Common myeloid progenitor, CD34-positive (primary cell): ENCODE measurements around the gene RUNDC3A.

Experiments
- CTCF ChIA-PET: fragments of 350-600 bp; sonication (Branson Sonifier 250); formaldehyde crosslinking; loops from one replicate; lab custom pipeline; 2021; ENCODE audit warnings: antibody characterized with exemption; lab: Charles Lee
- POLR2A ChIA-PET: fragments of 350-600 bp; sonication (Branson Sonifier 250); formaldehyde crosslinking; loops from one replicate; lab custom pipeline; 2021; ENCODE audit warnings: antibody characterized with exemption; lab: Charles Lee
- DNase-seq, 3 donors: peaks; one replicate each; pipeline versions ENCODE4 v3.0.0 to v3.0.0-alpha.2; 2013
- H3K27ac ChIP-seq, 2 experiments: 1 replicate in 1 of 2; 2 replicates in 1 of 2; pipeline ENCODE4 v1.7.0; 2013; ENCODE audit warnings: inconsistent platforms in 2 of 2, low read length in 2 of 2, mild to moderate bottlenecking in 2 of 2, low read depth in 1 of 2, moderate library complexity in 1 of 2; ENCODE audit not compliant: severe bottlenecking in 2 of 2, insufficient read depth in 1 of 2, poor library complexity in 1 of 2
- H3K27me3 ChIP-seq, 5 experiments: replicated peaks in 2 of 5; 1 replicate in 3 of 5; 2 replicates in 2 of 5; pipeline versions ENCODE4 v1.6.1 to v1.7.0; 2013; ENCODE audit warnings: low read length in 4 of 5, mild to moderate bottlenecking in 2 of 5, moderate library complexity in 2 of 5, inconsistent platforms in 1 of 5; ENCODE audit not compliant: insufficient read depth in 5 of 5, control insufficient read depth in 4 of 5
- H3K36me3 ChIP-seq, 4 experiments: 1 replicate in 2 of 4; 2 replicates in 2 of 4; pipeline versions ENCODE4 v1.6.1 to v1.7.0; 2013; ENCODE audit warnings: low read length in 3 of 4, control low read depth in 1 of 4, mild to moderate bottlenecking in 1 of 4; ENCODE audit not compliant: control insufficient read depth in 4 of 4, insufficient read depth in 4 of 4
- H3K4me1 ChIP-seq, 4 experiments: 1 replicate in 3 of 4; 2 replicates in 1 of 4; pipeline versions ENCODE4 v1.6.1 to v1.7.1; 2013; ENCODE audit warnings: low read length in 3 of 4, mild to moderate bottlenecking in 3 of 4, control low read depth in 1 of 4, inconsistent platforms in 1 of 4, moderate library complexity in 1 of 4; ENCODE audit not compliant: control insufficient read depth in 4 of 4, insufficient read depth in 4 of 4; ENCODE audit errors: control extremely low read depth in 1 of 4
- H3K4me3 ChIP-seq, 7 experiments: 1 replicate in 4 of 7; 2 replicates in 3 of 7; pipeline versions ENCODE4 v1.5.1 to v1.7.0; 2013; ENCODE audit warnings: mild to moderate bottlenecking in 7 of 7, low read length in 6 of 7, moderate library complexity in 6 of 7, inconsistent platforms in 2 of 7, low read depth in 2 of 7, control low read depth in 1 of 7; ENCODE audit not compliant: insufficient read depth in 4 of 7, control insufficient read depth in 1 of 7; ENCODE audit errors: extremely low read depth in 1 of 7
- H3K9me3 ChIP-seq, 5 experiments: 1 replicate in 4 of 5; 2 replicates in 1 of 5; pipeline versions ENCODE4 v1.6.1 to v1.7.1; 2013; ENCODE audit warnings: low read length in 4 of 5, mild to moderate bottlenecking in 2 of 5, inconsistent platforms in 1 of 5, low read depth in 1 of 5, moderate library complexity in 1 of 5; ENCODE audit not compliant: control insufficient read depth in 4 of 5, insufficient read depth in 2 of 5; ENCODE audit errors: control extremely low read depth in 1 of 5
- WGBS: methylation state at CpG from one replicate; pipeline ENCODE4 v1.1.5; 2013; ENCODE audit not compliant: insufficient coverage; 5-methylcytosine and 5-hydroxymethylcytosine counted together

RUNDC3A gene

GRCh38 chr17:44282264-44282663 is 26.1 kb upstream of the RUNDC3A start:
- no peaks in the 10 kb centered on the region for H3K9me3 ChIP-seq
- no peak overlapping the region for H3K4me3 ChIP-seq
- CTCF ChIA-PET, result no interaction called here
- POLR2A ChIA-PET, result no interaction called here
- H3K4me1 ChIP-seq, result peaks cover 0 to 19% (median 10%) of the 10 kb centered on the region in 4 experiments
- peaks cover 0 to 4% (median 0%) of the 10 kb centered on the region in 5 experiments for H3K27me3 ChIP-seq
- H3K27ac ChIP-seq, result no peak overlapping the region
- H3K36me3 ChIP-seq, result no peaks in the 10 kb centered on the region
- DNase-seq, result no peak
- 100% methylated on average over 2 of the region's 3 CpGs for WGBS

GRCh38 chr17:44283344-44284023 is 24.9 kb upstream of the RUNDC3A start:
- H3K9me3 ChIP-seq, result no peaks in the 10 kb centered on the region
- 86% methylated on average over 4 of the region's 8 CpGs for WGBS
- no peak for DNase-seq
- peaks cover 0 to 4% (median 0%) of the 10 kb centered on the region in 5 experiments for H3K27me3 ChIP-seq
- H3K4me1 ChIP-seq, result peaks cover 0 to 19% (median 10%) of the 10 kb centered on the region in 4 experiments
- no peak overlapping the region for H3K27ac ChIP-seq
- H3K4me3 ChIP-seq, result no peak overlapping the region
- CTCF ChIA-PET, result no interaction called here
- no peaks in the 10 kb centered on the region for H3K36me3 ChIP-seq
- POLR2A ChIA-PET, result interaction anchor here (1.4 kb wide), 1 partner anchor 17 kb away, joined by 3 read pairs; no protein-coding TSS in a partner anchor

GRCh38 chr17:44284024-44284400 is 24.4 kb upstream of the RUNDC3A start:
- POLR2A ChIA-PET, result interaction anchor here (1.4 kb wide), 1 partner anchor 17 kb away, joined by 3 read pairs; no protein-coding TSS in a partner anchor
- H3K27me3 ChIP-seq, result peaks cover 0 to 4% (median 0%) of the 10 kb centered on the region in 5 experiments
- no peak overlapping the region for H3K27ac ChIP-seq
- peaks cover 0 to 17% (median 10%) of the 10 kb centered on the region in 4 experiments for H3K4me1 ChIP-seq
- no peaks in the 10 kb centered on the region for H3K9me3 ChIP-seq
- H3K4me3 ChIP-seq, result no peak overlapping the region
- no peak for DNase-seq
- no peaks in the 10 kb centered on the region for H3K36me3 ChIP-seq
- WGBS, result 100% methylated on average over 3 of the region's 4 CpGs
- CTCF ChIA-PET, result no interaction called here

DNA sequence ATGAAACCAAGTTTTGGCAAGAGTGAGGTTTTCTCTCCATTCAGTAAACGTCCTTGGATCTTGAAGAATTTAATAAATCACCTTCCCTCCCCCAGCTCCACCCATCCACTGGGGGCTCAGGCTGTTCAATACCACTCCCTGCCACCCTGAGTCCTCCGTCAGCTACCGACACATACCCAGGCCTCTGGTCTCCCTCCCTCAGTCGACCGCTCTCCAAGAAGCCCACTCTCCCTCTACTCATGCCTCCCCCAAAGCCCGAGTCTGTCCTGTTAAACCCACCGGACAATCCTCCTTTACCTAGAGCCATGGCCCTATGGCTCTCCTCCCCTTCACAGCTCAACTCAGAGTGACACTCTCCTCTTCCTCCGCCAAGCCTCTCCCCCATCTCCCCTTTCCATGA is 20.8 kb upstream of the RUNDC3A start:
- WGBS, result 90% methylated on average over 8 of the region's 8 CpGs
- ChIA-PET POLR2A (interaction anchor here (0.8 kb wide), 1 partner anchor 10 kb away, joined by 3 read pairs; no protein-coding TSS in a partner anchor), CTCF (interaction anchor here (0.9 to 1.4 kb wide), 2 partner anchors 15 to 46 kb away, joined by 3 to 4 read pairs; no protein-coding TSS in a partner anchor)
- no peak for DNase-seq
- no peaks in the 10 kb centered on the region for H3K4me1 ChIP-seq
- H3K36me3 ChIP-seq, result no peaks in the 10 kb centered on the region
- no peaks in the 10 kb centered on the region for H3K27me3 ChIP-seq
- no peaks in the 10 kb centered on the region for H3K9me3 ChIP-seq
- H3K27ac ChIP-seq, result peak overlapping the region in 1 of 2 experiments; percentile 54
- H3K4me3 ChIP-seq, result no peak overlapping the region

DNA sequence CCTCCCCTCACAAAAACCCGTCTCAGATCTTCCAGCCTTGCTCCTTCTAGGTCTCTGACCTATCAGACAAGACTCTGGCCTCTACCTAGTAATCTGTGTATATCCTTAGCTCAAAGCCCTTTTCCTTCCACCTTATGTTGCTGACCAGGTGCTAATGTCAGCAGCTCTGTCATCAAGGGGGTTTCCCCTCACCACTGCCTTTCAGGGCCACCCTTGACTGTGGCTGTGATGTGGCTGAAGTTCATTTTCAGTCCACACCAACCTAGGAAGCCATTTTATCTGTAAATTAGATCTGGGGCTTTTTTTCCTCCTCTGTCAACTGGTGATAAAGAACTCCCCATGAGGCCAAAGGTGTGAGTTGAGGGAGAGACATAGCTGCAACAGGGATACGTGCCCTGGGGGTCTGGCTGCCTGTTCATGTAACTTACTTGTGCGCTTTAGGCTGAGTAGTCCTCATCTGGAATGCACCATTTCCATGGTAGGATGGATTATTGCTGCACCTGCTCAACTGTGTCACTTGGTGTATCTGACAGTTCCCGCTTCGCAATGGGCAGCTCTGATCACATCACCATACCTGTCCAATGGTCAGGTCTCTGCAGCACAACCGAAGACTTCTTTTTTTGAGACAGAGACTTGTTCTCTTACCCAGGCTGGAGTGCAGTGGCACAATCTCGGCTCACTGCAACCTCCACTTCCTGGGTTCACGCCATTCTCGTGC is 14.7 kb upstream of the RUNDC3A start:
- CTCF ChIA-PET, result no interaction called here
- H3K4me3 ChIP-seq, result no peak overlapping the region

GRCh38 chr17:44297975-44298374 is 10.4 kb upstream of the RUNDC3A start:
- 100% methylated on average over 2 of the region's 3 CpGs for WGBS
- Histone ChIP-seq H3K9me3 (no peaks in the 10 kb centered on the region), H3K4me1 (no peaks in the 10 kb centered on the region), H3K27me3 (peaks cover 0 to 1% (median 0%) of the 10 kb centered on the region in 5 experiments), H3K36me3 (no peaks in the 10 kb centered on the region), H3K4me3 (no peak overlapping the region), H3K27ac (no peak overlapping the region)
- POLR2A ChIA-PET, result interaction anchor here (1.2 kb wide), 1 partner anchor 10 kb away, joined by 3 read pairs; no protein-coding TSS in a partner anchor
- no peak for DNase-seq
- CTCF ChIA-PET, result no interaction called here

More for the DNA sequence above, 14.7 kb upstream of the RUNDC3A start:
- Histone ChIP-seq H3K27ac (no peak overlapping the region), H3K4me1 (no peaks in the 10 kb centered on the region), H3K9me3 (no peaks in the 10 kb centered on the region), H3K36me3 (no peaks in the 10 kb centered on the region), H3K27me3 (peaks cover 0 to 1% (median 0%) of the 10 kb centered on the region in 5 experiments)
- 95% methylated on average over 9 of the region's 9 CpGs for WGBS
- POLR2A ChIA-PET, result interaction anchor here (0.6 kb wide), 1 partner anchor 18 kb away, joined by 3 read pairs; no protein-coding TSS in a partner anchor
- DNase-seq, result peak in 1 of 3 donors; percentile 15
